ENCODE measurements around the gene ACOXL.

Gene ACOXL

DNA sequence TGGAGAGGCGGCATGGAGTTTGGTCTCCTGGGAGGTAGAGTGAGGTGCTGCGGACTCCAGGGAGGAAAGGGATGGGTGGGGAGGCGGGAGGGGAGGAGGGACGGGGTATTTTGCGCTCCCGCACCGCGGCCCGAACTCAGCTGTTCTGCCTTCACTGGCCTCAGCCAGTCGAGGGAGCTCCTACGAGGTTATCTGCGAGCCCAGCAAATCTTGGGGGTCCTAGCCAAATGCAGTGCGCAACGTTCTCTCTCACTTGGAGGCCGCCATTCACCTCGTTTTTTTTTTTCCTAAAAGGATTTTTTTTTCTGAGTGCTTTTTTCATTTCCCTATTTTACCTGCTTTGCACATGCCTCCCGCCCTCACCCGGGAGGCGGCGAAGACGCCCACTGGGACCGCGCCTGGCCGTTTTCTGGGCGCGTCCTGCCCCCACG lies 387.5 kb downstream of the ACOXL start:
- no peak for DNase-seq

DNA sequence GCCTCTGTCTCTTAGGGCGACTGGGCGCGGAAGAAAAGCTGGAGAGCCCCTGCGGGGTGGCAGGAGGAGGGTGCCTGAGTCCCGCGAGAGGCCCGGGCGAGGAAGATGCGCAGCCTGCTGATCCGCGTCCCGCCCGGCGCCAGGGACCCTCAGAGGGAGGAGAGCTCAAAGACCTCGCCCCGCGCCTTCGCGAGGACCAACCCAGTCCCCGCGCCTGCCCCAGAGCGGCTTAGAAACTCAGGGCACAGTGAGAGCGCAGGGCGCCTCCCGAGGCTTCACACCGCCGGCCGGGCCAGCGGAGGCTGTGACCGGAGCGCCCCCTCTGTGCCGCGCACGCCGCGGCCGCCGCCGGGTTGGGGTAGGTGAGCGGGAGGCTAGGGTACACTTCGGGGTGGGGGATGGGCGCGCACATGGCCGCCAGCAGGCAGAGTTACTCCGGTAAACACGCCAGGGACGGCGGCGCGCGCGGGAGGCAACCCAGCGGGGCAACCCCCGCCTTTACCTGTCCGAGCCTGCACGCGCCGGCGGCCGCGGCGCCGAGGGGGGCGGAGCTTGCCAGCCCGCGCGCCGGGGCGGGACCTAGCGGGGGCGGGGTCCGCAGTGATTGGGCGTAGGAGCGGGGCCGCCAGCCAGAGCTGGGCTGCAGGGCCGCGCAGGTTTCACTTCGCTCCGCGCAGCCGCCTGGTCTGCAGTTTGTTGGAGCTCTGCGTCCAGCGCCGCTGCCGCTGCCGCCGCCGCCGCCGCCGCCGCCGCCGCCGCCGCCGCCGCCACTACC lies 388.1 kb downstream of the ACOXL start, which contains the start of gene BCL2L11:
BCL2L11 (plus strand) TSS at position 662 of the 775 bp plus-strand sequence. CDS start 2,832 bp downstream, outside the sequence.
- DNase-seq, result peak; percentile 88

DNA sequence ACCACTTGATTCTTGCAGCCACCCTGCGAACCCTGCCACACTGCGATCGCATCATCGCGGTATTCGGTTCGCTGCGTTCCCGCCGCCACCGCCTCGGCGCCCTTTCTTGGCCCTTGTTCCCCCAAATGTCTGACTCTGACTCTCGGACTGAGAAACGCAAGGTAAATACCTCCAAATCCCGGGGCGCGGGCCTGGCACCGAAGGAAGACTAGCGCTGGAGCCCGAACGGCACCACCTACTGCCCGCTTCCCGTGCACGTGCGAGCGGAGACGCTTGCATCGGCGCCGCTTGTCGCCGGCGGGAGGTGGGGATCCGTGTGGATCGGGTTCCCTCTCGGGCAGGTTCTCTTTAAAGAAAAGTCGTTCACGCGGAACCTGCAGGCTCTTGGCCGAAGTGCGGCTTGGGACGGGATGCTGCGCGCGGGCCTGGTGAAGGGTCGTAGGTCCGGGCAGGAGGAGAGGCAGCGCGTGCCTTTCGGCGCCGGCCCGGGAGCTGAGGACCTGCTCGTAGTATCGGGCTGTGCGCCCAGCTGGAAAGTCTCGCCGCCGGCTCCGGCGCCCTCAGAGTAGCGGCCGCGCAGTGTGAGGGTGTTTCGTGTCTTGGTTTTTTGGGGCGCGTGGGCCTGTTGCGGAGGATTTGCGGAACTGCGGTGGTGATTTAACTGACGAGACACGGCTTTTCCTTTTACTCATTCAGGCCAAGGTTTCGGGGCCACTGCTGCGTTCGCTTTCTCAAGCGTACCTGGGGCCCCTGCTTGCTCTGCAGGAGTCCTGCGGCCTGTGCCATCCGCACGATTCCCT lies 388.9 kb downstream of the ACOXL start:
- DNase-seq, result no peak

DNA sequence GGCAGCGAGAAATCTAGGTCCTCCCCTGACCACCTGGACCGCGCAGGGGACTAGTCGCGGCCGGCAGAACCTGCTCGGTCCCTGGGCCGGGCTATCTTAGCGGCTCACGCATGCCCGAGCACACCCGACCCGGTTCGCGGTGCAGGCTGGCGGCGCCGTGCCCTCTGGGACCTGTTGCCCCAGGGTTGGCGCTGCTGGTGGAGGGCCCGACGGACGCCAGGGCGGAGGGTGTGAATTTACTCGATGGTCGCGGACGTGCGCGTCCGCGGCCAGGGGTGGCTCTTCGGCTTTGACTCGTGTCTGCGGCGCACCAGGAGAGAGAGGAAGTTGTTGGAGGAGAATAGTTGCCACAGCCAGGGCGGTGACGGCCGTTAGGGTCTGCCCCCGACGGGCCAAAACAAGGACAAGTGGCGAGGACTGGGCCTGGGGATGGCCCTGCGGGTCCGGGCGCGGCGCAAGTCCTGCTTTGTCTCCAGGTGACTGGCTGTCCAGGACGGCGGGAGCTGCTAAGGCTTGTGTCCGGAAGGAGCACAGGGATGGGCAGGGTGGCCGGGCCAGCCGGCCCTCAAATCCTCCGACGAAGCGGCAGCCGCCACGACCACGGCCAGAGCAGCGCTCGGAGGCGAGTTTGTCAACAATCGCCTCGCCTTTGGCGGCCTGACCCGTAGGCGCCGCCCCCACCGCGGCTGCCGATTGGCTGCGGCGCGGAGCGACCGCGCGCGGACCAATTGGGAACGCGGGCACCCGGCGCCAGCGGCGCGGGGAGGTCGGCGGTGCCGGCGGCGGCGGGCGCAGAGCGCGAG lies 389.7 kb downstream of the ACOXL start:
- DNase-seq, result peak; percentile 84

DNA sequence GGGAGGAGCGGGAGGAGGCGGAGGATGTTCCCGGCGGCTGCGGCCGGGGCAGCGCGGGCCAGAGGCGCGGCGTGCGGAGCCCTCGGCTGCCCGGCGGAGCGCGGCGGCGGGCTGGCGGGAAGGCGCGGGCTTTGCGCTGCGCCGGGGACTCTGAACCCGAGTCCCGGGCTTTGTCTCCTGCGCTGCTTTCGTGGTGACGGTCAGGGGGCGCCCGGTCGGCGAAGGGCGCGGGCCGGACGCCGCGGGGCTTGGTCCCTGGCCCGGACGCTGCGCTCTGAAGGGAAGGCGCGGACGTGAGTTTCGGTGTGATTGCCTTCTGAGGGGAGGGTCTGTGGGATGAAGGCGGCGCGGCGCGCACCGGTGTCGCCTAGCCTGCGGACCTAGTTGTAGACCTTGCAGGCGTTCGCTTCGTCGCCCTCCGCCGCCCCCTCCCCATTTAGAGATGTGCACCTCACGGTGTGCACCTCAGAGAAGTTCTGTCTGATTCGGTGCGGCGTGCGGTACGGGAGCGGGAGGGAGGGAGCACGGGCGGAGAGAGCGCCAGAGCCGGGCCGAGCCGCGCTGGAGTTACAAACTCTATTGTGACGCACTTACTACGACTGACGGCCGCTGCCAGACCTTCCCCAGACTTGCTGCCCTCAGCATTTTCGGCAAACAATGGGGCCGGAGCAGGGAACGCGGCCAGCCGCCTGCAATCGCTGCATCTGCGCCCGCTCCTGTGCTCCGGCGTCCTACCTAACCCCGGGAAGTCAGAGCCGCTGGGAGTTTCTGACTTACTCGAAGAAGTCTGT lies 390.5 kb downstream of the ACOXL start:
- DNase-seq, result peak; percentile 64

DNA sequence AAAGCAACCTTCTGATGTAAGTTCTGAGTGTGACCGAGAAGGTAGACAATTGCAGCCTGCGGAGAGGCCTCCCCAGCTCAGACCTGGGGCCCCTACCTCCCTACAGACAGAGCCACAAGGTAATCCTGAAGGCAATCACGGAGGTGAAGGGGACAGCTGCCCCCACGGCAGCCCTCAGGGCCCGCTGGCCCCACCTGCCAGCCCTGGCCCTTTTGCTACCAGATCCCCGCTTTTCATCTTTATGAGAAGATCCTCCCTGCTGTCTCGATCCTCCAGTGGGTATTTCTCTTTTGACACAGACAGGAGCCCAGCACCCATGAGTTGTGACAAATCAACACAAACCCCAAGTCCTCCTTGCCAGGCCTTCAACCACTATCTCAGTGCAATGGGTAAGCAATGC lies 391.4 kb downstream of the ACOXL start:
- DNase-seq, result no peak

DNA sequence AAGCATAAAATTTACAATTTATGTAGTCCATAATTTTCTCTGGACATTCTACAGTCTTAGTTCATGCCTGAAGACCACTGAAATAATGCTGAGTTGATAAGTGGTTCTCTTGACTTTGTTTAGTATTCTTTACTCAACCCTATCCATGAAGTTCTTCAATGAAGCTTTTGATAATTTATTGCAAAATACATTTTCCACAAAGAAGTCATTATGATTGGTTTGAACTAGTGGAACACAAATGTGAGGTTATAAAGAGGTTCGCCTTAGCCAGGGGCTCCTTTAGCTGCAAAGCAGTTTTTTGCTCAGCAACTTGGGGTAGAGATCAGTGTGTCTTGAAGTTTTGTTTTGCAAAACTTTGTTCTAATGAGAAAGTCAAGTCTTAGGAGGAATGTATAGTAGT lies 394.2 kb downstream of the ACOXL start:
- no peak for DNase-seq

DNA sequence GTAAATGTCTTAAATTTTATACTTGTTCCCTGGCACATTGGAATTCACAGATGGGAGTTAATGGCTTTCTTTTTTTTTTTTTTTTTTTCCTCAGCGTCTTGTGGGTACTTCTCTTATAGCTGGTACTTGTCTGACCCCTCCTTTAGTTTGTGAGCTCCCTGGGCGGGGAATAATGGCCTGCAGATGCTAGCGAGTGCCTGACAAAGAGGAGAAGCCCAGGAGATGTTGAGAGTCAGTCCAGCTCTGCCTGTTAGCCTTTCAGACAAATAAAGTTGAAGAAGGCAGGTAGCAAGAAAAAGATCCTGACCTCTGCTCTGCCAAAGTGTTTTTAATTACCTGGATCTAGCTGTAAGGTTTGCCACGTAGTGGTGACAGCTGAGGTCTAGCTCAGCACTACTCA lies 395.0 kb downstream of the ACOXL start:
- DNase-seq, result no peak

DNA sequence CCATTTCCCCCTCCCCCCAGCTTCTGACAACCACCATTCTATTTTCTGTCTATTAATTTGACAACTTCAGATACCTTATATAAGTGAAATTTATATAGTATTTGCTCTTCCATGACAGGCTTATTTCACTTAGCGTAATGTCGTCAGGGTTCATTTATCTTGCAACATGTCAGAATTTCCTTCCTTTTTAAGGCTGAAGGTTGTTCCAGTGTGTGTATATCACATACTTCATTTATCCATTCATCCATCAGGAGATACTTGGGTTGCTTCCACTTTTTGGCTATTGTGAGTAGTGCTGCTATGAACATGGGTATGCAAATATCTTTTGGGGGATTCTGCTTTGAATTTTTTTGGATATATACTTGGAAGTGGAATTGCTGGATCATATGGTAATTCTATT lies 395.7 kb downstream of the ACOXL start:
- DNase-seq, result no peak

DNA sequence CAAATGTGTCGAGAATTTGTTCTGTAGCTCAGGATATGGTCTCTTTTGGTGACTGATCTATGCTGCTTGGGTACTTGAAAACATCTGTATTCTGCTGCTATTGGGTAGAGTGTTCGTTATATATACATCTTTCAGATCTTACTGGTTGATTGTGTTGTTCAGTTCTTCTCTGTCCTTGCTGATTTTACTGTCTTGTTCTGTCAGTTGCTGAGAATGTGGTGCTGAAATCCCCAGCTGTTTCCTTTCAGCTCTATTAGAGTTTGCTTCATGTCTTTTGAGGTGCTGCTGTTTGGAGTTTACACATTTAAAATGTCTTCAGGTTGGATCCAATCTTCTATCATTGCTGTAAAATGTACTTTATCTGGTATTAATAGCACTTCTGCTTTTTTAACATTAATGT lies 401.2 kb downstream of the ACOXL start:
- DNase-seq, result no peak

DNA sequence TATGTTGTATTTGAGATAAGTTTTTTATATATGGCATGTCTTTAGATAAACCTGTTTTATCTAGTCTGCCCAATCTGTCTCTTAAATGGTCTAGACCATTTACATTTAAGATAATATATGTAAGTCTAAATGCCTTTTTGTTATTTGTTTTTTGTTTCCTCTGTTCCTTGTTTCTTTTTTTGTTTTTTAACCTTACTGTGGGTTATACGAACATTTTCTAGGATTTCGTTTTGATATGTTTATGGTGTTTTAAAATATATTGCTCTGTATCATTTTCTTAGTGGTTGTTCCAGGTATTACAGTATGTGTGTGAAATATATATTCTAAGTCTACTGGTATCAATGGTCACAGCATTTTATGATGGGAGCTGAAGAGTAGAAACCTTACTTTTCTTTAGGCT lies 401.7 kb downstream of the ACOXL start:
- DNase-seq, result no peak

DNA sequence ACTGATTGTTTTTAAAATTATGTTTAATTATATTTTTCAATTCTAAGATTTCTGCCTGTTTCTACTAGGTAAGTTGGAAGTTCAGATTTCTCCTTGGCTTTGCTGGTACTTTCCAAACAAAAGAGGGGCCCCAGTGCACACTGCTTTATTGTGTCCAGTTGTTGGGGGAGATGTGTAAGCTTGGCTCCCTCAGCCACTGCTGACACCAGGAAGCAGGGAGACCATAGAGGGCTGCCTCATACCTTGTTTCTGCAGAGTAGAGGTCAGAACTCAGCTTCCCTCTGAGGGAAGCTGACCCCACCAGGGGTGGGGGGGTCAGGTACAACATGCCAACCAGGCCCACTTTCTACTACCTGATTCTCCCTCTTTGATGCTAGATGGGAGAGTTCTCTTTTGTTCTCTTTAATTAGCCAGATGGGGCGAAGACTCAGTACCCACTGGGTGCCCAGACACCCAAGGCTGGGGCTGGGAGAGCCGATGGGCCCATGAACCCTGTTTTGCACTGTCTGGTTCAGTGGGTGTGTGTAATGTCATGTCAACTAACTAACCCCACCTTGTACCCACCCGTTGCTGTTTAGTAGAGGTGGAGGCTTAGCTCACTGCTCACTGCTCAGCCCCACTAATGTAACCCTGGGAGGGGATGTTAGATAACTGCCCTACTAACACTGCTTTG lies 403.0 kb downstream of the ACOXL start:
- no peak for DNase-seq

DNA sequence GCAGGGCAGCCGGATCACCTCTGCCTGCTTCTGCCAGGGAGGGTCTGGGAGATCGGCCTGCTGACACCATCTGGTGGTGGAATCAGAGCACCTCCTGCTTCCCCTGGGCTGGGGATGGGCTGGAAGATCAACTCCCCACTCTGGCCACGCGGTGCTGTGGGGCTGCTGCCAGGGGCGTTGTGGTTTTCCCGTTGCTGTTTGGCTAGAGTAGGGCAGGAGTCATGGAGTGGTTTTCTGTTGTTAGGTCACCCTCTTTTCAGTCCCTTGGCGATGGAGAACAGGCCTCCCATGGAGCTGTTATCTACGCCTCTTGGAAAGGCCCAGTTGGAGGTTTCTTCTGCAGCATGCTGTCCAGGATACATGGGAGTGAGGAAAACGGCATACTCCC lies 403.5 kb downstream of the ACOXL start:
- peak; percentile 48 for DNase-seq

DNA sequence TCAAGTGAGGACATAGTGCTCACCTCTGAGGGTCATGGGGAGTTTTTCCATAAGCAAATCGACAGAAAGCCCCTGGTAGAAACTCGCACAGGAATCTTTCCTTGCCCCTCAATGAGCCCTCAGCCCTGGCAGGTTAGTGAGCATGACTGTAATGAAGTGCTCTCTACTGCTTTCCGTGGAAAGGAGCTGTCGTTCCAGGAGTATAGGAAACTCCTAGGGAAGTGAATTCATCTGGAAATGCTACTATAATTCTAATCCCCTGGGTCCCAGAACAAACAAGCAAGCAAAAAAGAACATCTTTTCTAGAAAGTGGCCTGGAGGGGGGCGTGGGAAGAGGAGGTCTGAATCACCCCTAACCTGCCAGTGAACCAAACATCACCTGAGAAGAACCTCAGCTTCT lies 406.5 kb downstream of the ACOXL start:
- no peak for DNase-seq

DNA sequence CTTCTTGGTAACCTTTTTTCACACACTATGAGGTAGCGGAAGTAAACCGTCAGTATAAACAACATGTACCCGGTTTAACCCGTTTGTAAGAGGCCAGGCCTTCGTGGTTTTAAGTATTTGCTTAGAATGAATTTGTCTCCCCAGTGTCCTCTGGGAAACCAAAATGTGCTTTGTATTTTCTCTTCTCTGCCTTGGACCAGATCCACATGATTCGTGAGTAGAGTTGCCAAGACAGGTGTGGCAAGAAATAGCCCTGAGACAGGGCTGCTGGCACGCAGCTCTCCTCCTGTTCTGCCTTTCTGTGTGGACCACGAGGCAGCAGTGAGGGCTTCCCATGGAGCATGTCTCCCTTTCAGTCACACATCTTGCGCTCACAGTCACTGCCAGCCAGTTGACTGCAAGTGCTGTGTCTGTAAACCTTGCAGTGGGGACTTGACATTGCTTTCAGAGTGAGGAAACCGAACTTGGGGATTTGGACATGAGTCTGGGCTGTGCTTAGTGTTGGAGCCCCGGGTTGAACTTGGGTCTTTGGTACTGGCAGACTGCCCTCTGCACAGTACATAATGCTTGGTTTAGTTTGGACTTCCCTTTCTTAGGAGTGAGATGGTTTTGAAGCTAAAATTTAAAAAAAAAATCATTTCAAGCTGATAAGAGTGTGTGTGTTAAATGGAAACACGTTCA lies 407.4 kb downstream of the ACOXL start:
- DNase-seq, result peak; percentile 32

DNA sequence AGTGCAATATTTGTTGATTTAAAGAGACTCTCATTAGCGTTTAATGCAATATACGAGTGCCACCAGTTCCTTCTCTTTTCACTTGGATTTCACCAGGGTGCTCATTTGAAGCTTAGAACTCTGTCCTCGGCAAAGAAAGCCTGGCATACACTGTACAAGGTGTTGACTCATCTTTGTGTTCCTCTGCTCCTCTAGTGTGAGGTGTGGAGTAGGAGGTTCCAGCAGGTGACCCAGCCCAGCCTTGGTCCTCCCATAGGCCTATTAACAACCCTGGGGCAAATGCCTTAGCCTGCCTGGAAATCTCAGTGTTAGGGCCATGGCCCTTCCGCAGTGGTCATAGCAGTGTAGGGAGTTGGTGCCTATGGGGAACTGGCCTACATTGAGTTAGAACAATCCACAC lies 408.4 kb downstream of the ACOXL start:
- DNase-seq, result no peak

DNA sequence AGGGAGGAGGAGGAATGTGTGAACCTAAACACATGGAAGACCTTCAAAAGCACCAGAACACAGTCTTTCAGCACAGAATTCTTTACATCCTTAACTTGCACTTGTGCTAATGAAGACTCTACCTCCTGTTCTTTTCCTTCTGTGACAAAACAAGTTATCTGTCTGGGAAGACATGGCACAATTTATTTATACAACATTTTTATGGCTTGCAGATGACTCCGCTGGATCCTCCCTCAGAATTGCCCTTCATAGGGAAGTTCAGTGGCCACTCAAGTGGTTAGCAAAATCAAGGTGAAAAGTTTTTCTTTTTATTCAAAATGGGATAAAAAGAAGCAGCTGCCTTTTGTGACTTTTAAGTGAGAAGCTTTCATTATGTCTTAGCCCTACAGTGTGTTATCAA lies 409.7 kb downstream of the ACOXL start:
- DNase-seq, result no peak

DNA sequence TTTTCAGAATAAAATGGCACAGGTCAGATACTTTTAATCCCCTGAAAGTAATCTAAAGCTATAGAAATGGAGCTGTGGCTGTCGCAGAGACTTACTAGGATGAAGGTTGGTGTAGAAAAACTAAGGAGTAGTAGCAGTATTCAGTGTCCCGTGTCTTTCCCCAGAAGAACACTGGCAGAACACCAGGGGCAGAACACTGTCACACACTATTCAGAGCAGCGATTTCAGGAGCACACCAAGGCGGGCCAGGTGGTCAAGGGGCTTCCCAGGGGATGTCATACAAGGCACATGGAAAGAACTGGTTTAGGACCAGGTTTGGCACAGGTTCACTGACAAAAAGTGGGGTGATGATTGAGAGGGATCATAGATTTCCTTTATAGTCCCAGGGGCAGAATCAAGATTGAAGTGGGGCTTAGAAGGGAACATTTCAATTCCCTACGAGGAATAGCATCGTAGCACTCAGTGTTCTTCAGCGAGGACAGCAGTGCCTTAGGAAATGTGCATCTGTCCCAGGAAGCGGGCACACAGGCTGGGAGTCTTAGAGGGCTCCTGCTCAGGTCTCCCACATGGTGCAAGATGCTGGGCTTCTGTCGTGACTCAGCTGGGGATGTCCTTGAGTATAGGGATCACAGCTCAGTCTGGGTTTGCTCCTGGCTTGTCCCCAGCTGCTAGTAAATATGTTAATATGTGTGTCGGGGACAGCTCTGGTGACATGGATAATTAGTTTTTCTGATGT lies 410.9 kb downstream of the ACOXL start:
- no peak for DNase-seq

DNA sequence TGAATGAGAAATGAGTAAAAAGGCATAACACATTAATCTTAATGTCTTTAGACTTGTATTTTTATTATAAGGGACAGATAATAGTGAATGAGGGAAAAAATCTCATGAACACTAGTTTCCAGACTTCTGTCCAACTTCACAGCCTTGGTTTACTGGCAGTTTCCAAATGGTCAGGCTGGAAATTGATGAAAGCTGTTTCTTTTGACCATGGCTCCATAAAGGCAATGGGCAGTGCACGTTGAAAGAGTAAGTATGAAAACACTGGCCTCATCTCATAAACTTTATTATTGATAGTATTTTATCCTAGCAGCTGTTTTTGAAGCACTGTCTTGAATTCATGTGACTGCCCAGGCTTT lies 411.4 kb downstream of the ACOXL start:
- DNase-seq, result no peak

DNA sequence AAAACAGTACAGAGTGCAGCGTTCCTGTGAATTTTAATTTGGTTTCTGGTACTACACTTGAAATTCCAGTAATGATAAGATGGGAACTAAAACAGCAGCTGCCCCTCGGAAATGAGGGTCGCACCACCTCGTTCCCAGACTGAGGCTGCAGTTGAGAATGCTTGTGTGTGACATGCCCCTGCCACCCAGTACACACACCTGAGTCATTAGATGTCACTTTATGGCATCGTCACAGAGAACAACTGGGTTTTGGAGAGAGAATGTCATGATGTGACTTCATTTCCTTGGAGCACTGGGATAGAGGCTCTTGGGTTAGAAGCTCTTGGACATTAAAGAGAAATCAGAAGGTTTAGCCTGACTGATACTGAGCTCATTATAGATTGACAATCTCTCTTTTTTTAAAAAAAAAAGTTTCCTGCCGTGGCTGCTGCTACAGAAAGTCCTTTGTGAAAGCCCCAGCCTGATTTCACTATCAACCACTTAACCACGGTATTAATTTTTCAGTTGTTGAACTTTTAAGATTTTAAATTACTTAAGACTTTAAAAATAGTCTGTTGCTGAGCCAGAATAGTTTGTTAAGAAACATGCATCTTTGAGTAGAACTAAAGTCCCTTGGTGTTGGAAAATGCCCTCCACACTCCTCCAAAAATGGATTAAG lies 412.9 kb downstream of the ACOXL start:
- no peak for DNase-seq
